CD14-positive monocyte (primary cell): ENCODE results near the gene FKBP1A. TPM values are rescaled to one million over a fixed set of nuclear protein-coding genes. Genes with fewer than 3 reads are reported as not detected.
"Not testable (repeated sequence)": the region's sequence is repeated elsewhere in the genome, so short reads cannot be mapped to it uniquely, and the experiment has no call there.

Experiments
- DNase-seq, 3 donors: peaks; one replicate each; pipeline ENCODE4 v3.0.0-alpha.2; 2011 to 2022
- H2AFZ ChIP-seq: 2 replicates; pipeline ENCODE4 v1.6.0; 2012; ENCODE audit warnings: mild to moderate bottlenecking, low read depth, low read length, inconsistent platforms; ENCODE audit not compliant: insufficient read depth, poor library complexity, severe bottlenecking
- H3K27ac ChIP-seq, 2 donors: 1 replicate in 1 of 2; 2 replicates in 1 of 2; pipeline ENCODE4 v1.5.1; 2012 to 2013; ENCODE audit warnings: low read length in 2 of 2, control low read depth in 1 of 2, inconsistent platforms in 1 of 2, low read depth in 1 of 2, mild to moderate bottlenecking in 1 of 2
- H3K27me3 ChIP-seq, 2 donors: one replicate each; pipeline versions ENCODE4 v1.6.0 to v1.6.1; 2011 to 2013; ENCODE audit warnings: low read length in 2 of 2; ENCODE audit not compliant: control insufficient read depth in 2 of 2, insufficient read depth in 2 of 2
- H3K36me3 ChIP-seq, 2 donors: replicated peaks in 1 of 2; 1 replicate in 1 of 2; 2 replicates in 1 of 2; pipeline versions ENCODE4 v1.5.1 to v1.6.1; 2012 to 2013; ENCODE audit warnings: low read length in 2 of 2, control low read depth in 1 of 2, inconsistent platforms in 1 of 2, mild to moderate bottlenecking in 1 of 2; ENCODE audit not compliant: insufficient read depth in 2 of 2, control insufficient read depth in 1 of 2
- H3K4me1 ChIP-seq, 2 donors: 1 replicate in 1 of 2; 2 replicates in 1 of 2; pipeline versions ENCODE4 v1.5.1 to v1.6.1; 2012 to 2013; ENCODE audit warnings: low read length in 2 of 2, control low read depth in 1 of 2, inconsistent platforms in 1 of 2, mild to moderate bottlenecking in 1 of 2, moderate library complexity in 1 of 2; ENCODE audit not compliant: insufficient read depth in 2 of 2, control insufficient read depth in 1 of 2
- H3K4me2 ChIP-seq: replicated peaks from 2 replicates; pipeline ENCODE3; 2012; ENCODE audit warnings: low read length, moderate library complexity, mild to moderate bottlenecking; ENCODE audit not compliant: poor library complexity, severe bottlenecking; ENCODE audit errors: extremely low read depth
- H3K4me3 ChIP-seq, 3 experiments: fragments of 200-600 bp in 1 of 3; sonication (generic) in 1 of 3; replicated peaks in 1 of 3; 1 replicate in 2 of 3; 2 replicates in 1 of 3; pipeline ENCODE4 v1.5.1; 2011 to 2013; ENCODE audit warnings: low read length in 3 of 3, mild to moderate bottlenecking in 3 of 3, control low read depth in 2 of 3, low read depth in 2 of 3, inconsistent platforms in 1 of 3, moderate library complexity in 1 of 3
- H3K79me2 ChIP-seq: 2 replicates; pipeline ENCODE4 v1.6.0; 2012; ENCODE audit warnings: mild to moderate bottlenecking, control low read depth, inconsistent platforms, low read length, moderate library complexity; ENCODE audit not compliant: insufficient read depth
- H3K9ac ChIP-seq: 2 replicates; pipeline ENCODE4 v1.6.0; 2017; ENCODE audit warnings: low read length, mild to moderate bottlenecking; ENCODE audit not compliant: insufficient read depth, poor library complexity, severe bottlenecking
- H3K9me3 ChIP-seq, 2 donors: replicated peaks in 1 of 2; 1 replicate in 1 of 2; 2 replicates in 1 of 2; pipeline versions ENCODE4 v1.5.1 to v1.6.1; 2012 to 2013; ENCODE audit warnings: low read length in 2 of 2, control low read depth in 1 of 2; ENCODE audit not compliant: control insufficient read depth in 1 of 2, insufficient read depth in 1 of 2
- H4K20me1 ChIP-seq: 2 replicates; pipeline ENCODE4 v1.6.0; 2012; ENCODE audit warnings: mild to moderate bottlenecking, low read length, control low read depth, moderate library complexity; ENCODE audit not compliant: insufficient read depth
- H3K27ac Mint-ChIP-seq, 7 donors: one replicate each; pipeline ENCODE4 v1.8.0; 2020; ENCODE audit warnings: mild to moderate bottlenecking in 7 of 7, mixed read lengths in 7 of 7, moderate library complexity in 6 of 7, inconsistent platforms in 2 of 7
- H3K27me3 Mint-ChIP-seq, 3 donors: one replicate each; pipeline ENCODE4 v1.8.0; 2021 to 2022; ENCODE audit warnings: low read depth in 3 of 3, mild to moderate bottlenecking in 3 of 3, mixed read lengths in 3 of 3, moderate library complexity in 3 of 3, inconsistent platforms in 1 of 3
- H3K36me3 Mint-ChIP-seq, 2 donors: one replicate each; pipeline ENCODE4 v1.8.0; 2020; ENCODE audit warnings: mixed read lengths in 2 of 2, inconsistent platforms in 1 of 2, mild to moderate bottlenecking in 1 of 2
- H3K4me1 Mint-ChIP-seq: one replicate; pipeline ENCODE4 v1.8.0; 2020; ENCODE audit warnings: mild to moderate bottlenecking, mixed read lengths
- H3K4me3 Mint-ChIP-seq, 2 donors: one replicate each; pipeline ENCODE4 v1.8.0; 2020; ENCODE audit warnings: mild to moderate bottlenecking in 2 of 2, mixed read lengths in 2 of 2, moderate library complexity in 1 of 2
- H3K9me3 Mint-ChIP-seq, 7 donors: one replicate each; pipeline ENCODE4 v1.8.0; 2020 to 2022; ENCODE audit warnings: mixed read lengths in 7 of 7, mild to moderate bottlenecking in 6 of 7, moderate library complexity in 6 of 7, inconsistent platforms in 2 of 7
- CTCF ChIP-seq: fragments of 200-600 bp; IDR thresholded peaks from one replicate; pipeline ENCODE4 v1.8.0; 2022; ENCODE audit warnings: antibody characterized with exemption, mild to moderate bottlenecking
- WGBS: methylation state at CpG from one replicate; pipeline ENCODE4 v1.1.5; 2013; ENCODE audit warnings: missing lambda C conversion rate; ENCODE audit not compliant: insufficient coverage; 5-methylcytosine and 5-hydroxymethylcytosine counted together
- intact Hi-C, 2 donors: fragments of 100-400 bp; cut with micrococcal nuclease; formaldehyde crosslinking; loops; one replicate each; pipeline versions ENCODE4 v1.15.0 to v1.15.1; 2023
- polyA plus RNA-seq, 3 donors: library from polyadenylated mRNA; depleted of rRNA in 1 of 3; unstranded in 2 of 3; stranded (reverse) in 1 of 3; fragments of 300-500 nt in 2 of 3; fragments of >200 nt in 1 of 3; fragmentation: Illumina TruSeq in 2 of 3; gene quantifications; 1 replicate in 2 of 3; 2 replicates in 1 of 3; pipeline ENCODE4 v1.2.3, GENCODE V29; 2012 to 2021

The FKBP1A gene
- polyA plus RNA-seq, 3 donors = 155 to 268 (median 194) TPM

GRCh38 chr20:1398185-1398584, 5.3 kb upstream of the FKBP1A start:
- not testable (repeated sequence) for H3K4me2 ChIP-seq, H3K9me3 ChIP-seq, H3K9ac ChIP-seq, H3K36me3 Mint-ChIP-seq, H3K4me3 Mint-ChIP-seq, H3K27ac ChIP-seq, H3K27me3 ChIP-seq, H4K20me1 ChIP-seq, DNase-seq, H3K79me2 ChIP-seq, H2AFZ ChIP-seq, H3K27ac Mint-ChIP-seq, H3K4me3 ChIP-seq, H3K36me3 ChIP-seq, H3K4me1 ChIP-seq
- Mint-ChIP-seq H3K9me3 (peaks cover 0 to 11% (median 0%) of the 10 kb centered on the region in 7 donors), H3K27me3 (peaks cover 8 to 12% (median 10%) of the 10 kb centered on the region in 3 donors), H3K4me1 (peaks cover 17% of the 10 kb centered on the region)
- WGBS = 95% methylated on average over 7 of the region's 7 CpGs
- intact Hi-C loops = loop anchor here in 1 of 2 donors (10.0 kb wide), 1 partner anchor 97 kb away; the partner anchor contains the start of gene SIRPB2

- H3K9me3 Mint-ChIP-seq = peaks cover 0 to 10% (median 0%) of the 10 kb centered on the region in 7 donors
Observed at GRCh38 chr20:1397710-1398109, 4.9 kb upstream of the FKBP1A start.

More at GRCh38 chr20:1397710-1398109, 4.9 kb upstream of the FKBP1A start:
- Histone ChIP-seq H2AFZ (no peak overlapping the region), H3K9me3 (no peaks in the 10 kb centered on the region), H3K4me2 (no peak overlapping the region), H3K79me2 (peaks cover under 1% of the 10 kb centered on the region), H3K27ac (no peak overlapping the region), H3K27me3 (peaks cover 0 to 6% of the 10 kb centered on the region in 2 donors), H3K9ac (no peak overlapping the region), H3K4me1 (peaks cover 10% of the 10 kb centered on the region in 2 donors), H4K20me1 (no peaks in the 10 kb centered on the region), H3K4me3 (no peak overlapping the region), H3K36me3 (no peaks in the 10 kb centered on the region)
- Mint-ChIP-seq H3K4me3 (no peak overlapping the region), H3K36me3 (no peaks in the 10 kb centered on the region), H3K4me1 (peaks cover 19% of the 10 kb centered on the region), H3K27ac (no peak overlapping the region), H3K27me3 (peaks cover 5 to 12% (median 10%) of the 10 kb centered on the region in 3 donors)
- intact Hi-C loops = loop anchor here in 1 of 2 donors (10.0 kb wide), 1 partner anchor 97 kb away; the partner anchor contains the start of gene SIRPB2
- no peak for DNase-seq
- TF ChIP-seq CTCF = no peak
- 100% methylated on average over 1 of the region's 4 CpGs for WGBS
